Activated naive CD4-positive, alpha-beta T cell (primary cell): Measurements from ENCODE around the gene PGAM5.

Experiments
- DNase-seq, 4 experiments: peaks; one replicate each; lab custom pipeline; 2025; lab: John Stamatoyannopoulos, UW

Gene PGAM5

DNA sequence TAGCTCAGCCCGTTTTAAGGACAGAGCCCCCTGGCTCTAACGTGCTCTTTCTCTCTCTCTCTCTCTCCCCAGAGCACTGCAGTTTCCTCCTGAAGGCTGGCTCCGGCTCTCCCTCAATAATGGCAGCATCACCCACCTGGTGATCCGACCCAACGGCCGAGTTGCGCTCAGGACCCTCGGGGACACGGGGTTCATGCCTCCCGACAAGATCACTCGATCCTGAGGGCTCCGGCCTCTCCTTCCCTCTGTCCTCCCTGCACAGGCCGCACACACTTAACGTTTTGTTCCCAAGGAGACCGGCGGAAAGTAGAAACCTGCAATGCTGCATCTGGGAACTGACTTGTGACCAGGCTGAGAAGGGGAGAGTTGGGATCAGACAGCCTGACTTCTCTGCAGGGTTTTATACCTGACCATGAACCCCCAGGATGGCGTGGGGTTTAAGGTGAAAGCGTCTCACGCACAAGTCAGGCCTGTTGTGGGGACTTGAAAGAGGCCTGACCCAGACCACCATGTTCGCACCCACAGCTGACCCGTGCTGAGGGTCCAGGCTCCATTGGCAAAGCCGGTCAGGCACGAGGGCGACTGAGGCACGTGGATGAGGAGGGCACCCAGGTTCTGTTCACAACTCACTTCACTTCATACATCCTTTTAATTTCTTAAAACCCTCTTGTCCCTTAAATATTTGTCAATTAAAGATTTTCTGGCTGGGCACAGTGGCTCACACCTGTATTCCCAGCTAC is 10.1 kb downstream of the PGAM5 start:
- no peak for DNase-seq

DNA sequence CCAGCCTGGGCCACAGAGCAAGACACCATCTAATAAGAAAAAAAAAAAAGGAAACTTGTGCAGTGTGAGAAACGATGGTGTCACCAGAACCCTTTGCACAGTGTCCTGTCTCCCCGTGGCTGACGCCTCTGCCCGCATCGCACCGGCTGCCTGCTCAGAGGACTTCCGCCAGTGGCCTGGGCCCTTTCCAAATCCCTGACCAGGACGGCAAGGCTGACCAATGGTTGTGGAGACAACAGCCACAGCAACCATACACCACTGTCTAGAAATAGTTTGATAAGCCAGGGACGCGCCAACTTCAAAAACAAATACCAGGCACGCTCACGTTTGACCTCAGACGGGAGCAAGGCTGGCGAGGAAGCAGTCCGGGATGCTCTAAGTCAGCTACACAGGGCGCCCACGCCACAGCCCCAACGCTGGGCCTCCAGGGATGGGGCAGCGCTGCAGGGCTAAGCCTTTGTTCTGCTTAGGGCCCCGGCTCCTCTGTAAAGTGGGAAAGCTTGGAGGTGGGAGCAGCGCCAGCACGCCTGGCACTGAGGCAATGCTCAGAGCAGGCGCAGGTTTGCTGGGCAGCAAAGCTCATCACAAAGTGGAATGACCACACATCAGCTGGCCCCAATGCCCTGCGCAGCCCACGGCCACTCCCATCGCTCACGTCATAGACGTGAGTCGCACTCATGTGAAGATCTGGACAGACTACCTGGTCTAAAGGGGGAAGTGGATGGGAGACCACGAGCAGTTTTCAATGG is 12.5 kb downstream of the PGAM5 start:
- no peak for DNase-seq

DNA sequence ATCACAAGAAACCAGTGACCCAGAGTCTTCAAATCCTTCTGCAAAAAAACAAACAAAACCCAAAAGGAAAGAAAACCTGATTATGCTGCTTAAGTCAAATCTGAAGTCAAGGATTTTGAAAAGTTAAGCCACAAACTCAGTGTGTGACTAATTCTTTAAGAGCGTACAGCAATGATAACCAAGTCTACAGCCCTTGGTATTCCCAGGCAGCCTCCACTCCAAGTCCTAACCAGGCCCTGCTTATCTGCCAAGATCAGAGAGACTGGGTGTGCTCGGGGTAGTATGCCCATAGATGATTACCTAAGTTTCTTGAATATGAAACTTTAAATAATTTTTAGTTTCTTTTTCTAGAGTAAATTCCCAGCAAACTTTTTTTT is 13.1 kb downstream of the PGAM5 start:
- no peak for DNase-seq

DNA sequence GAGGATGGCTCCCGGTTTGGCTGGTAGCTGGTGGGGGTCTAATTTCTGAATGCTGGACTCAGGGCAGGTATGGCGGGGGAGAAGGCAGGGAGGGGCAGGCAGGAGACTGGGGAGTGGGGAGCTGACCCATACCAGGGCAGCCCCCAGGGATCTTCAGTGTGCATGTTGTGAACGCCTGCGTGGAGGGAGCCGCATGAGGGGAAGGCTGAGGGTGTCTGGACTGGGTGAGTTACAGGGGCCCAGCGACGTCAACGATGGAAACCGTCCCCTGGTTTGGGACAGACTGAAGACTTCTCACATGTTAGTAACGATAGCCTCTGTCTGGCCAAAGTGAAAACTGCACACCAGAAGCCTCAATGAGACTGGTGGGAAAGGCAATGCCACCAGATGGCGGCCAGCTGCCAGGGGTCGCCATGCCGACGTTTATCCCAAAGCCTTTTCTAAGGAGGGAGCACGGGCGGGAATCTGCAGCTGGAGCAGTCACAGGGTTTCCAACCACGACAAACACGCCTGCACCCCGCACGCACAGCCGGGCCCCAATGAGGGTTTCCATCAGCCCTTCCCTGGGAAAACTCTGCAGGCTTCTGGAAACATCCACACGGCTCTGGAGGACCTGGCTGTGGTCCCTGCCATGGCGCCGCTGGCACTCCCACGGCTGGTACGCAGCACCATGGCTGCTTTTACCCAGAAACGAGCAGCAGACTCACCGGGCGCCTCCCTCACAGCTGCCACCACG is 14.0 kb downstream of the PGAM5 start:
- no peak for DNase-seq

DNA sequence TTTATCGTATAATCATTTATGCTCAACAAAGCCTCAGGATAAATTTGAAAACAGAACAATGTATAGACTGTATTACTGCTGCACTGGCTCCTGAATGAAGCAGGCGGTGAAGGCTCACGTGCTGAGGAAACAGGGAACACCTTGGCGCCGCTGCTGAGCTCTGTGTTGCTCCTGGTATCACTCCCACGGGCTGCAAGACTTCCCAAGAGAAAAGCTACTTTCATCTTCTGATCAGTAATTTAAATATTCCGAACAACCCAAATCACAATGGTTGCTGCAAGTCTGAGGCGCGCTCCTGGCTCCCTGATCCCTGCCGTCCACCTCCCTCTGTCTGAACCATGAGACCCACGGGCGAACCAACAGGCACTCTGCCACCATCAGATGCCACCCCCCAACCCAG is 15.7 kb downstream of the PGAM5 start:
- no peak for DNase-seq

DNA sequence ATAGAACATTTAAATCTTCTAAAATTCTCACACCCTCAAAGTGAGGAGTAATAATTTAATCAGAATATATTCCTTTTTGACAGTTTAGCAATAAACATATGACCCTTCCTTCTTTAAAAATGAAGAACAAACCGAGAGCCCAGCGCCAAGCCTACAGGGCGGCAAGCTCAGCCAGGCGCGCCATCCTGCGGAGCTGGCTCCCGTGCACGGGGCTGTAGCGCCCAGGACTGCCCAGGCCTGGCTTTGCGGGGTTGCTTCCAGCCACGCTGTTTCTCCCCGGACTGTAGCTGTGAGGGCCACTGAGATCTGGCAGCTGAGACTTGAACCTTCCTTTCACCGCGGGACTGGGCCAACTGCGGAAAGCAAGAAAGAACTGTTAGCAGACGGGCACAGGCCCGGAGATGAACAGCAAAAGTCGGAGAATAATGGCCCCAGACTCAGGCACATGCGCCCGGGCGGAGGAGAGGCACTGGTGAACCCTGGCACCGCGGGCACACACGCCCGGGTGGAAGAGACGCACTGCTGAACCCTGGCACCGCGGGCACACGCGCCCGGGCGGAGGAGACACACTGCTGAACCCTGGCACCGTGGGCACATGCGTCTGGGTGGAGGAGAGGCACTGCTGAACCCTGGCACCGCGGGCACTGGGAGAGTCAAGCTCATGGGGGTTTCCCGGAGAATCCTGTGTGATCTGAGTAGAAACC is 16.6 kb downstream of the PGAM5 start:
- DNase-seq = no peak

DNA sequence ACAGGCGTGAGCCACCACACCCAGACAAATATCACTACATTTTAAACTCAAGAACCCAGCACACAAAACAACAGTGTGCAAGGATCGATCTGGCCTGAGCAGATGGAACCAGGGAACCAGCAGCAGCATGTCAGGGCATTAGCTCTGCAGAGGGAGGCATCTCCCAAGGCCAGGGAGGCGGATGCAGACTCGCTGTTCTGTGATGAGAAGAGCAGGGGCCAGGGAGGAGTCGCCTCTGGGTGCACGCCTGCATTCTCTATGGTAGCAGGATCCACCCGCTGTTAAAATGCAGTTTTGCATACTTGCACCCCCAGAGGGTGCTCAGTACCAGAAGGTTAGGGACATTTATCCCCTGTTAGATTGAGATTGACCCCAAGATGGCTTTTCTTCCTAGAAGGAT is 17.9 kb downstream of the PGAM5 start:
- no peak for DNase-seq

DNA sequence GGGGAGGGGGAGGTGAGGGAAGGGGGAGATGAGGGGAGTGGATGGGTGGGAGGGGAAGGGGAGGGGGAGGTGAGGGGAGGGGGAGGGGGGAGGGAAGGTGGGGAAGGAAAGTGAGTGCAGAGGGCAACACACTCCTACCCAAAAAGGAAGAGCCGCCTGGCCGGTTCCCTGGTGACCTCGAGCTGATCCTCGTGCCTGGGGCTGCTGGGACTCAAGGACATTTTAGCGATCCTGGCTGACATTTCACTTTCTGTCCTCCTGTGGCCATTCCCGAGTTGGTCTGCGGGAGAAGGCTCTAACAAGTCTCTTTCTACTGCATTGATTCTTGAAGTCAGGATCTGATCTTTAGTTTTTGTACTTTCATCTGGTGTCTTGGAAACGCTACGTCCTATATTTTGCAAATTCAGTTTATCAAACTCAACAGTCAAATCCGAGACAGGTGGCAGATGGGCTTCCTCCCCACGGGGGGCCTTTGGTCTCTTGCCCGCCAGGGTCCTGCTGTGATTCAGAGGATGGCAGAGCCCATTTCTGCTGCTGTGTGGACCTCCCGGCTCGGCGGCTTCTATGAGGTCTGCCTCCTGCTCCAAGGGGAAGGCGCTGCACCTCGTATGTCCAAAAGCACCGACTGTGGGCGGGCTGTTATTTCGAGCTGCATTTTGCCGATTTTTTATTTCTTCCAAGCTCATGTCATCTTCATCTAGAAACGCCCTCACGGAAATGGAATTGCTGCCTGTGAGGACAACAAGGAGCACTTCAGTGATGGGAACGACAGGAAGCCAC is 19.1 kb downstream of the PGAM5 start:
- DNase-seq = no peak

DNA sequence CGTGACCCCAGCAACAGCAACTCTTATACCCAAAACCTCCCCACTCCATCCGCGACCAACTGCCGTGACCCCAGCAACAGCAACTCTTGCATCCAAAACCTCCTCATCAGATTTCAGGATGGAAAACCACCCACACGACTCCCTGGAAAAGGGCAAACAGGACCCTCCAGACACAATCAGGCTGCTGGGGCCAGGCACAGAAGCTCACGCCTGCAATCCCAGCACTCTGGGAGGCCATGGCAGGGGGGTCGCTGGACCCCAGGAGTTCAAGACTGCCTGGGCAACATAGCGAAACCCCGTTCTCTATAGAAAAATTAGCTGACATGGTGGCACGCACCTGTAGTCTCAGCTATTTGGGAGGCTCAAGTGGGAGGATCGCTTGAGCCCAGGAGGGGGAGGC is 19.7 kb downstream of the PGAM5 start:
- DNase-seq = no peak

DNA sequence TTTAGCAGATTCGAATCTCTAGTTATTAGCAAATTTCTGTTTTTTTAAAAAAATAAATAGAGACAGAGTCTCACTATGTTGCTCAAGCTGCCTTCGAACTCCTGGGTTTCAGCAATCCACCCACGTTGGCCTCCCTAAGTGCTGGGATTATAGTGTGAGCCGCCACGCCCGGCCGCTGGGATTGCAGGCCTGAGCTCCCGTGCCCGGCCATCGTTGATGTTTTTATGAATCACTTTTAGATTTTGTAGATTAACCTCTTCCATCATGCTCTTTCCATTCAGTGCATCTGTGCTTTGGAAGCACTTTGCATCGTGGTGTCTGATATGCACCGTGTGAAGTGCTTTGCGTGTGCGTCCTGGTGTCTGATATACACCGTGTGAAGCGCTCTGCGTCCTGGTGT is 20.9 kb downstream of the PGAM5 start:
- DNase-seq = no peak

DNA sequence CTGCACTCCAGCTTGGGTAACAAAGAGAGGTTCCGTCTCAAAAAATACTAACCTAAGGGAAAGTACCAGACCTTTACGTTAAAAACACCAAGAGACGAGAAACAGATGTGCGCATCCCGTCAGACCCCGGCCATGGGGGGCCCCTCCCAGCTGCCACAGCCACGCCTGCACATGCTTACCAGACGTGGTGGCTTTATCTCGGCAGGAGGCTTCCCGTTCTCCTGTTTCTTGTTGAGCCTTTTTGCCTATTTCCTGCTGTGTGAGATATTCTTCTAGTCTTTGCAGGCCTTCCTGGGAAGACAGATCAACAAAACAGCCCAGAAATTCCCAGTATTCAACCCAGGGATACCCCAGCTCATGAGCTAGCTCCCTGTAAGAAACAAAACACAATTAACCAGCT is 23.6 kb downstream of the PGAM5 start:
- no peak for DNase-seq

DNA sequence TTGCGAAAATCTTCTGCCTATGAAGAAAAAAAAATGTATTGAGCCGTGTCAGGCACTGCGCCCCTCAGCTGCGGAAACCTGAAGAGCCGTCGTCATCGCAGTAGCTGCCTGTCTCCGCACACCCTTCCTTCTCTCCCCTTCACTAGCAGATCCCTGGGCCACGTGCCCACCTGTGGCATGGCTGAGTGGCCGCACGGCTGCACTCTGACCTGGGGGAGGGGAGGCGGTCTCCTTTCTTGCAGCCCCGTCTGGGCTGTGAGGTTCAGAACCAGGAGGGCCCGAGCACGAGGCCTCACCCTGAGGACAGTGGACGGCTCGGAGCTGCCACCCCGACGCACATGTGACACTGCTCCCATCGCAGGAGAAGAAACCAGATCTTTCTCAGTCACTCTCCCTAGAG is 24.9 kb downstream of the PGAM5 start:
- no peak for DNase-seq

DNA sequence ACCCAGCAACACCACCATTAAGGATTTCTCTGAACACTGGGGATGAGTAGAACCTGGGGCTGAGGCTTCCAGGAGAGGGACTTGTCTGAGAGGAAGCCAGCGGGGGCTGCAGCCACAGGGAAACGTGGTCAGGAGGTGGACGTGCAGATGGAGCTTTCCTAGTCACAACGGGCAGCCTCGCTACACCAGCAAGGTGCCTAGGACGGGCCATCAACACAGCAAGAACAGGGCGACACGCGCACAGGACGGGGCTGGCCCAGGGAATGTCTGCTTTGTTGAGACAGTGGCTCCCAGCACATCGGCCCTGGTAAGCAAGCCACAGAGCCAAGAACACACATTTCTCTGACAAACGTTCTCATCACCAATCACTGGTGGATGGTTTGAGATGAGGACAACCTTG is 25.7 kb downstream of the PGAM5 start:
- no peak for DNase-seq

DNA sequence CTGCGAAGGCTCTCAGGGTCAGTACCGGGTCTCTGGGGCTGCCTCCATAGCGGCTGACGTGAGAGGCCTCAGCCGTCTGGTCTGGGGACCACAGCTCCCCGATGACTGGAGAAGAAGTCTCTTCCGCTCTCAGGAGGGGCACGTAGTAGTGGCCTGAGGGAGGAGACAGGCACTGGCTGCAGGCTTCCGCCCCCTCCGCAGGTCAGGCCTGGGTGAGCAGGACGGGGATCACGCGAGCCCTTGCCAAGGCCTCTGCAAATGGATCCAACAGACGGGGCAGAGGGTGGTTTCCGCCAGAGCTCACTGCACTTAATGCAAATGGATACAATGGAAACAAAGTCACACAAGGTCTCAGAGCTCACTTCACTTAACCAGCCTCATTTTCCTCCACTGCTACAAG is 26.3 kb downstream of the PGAM5 start:
- DNase-seq = no peak

DNA sequence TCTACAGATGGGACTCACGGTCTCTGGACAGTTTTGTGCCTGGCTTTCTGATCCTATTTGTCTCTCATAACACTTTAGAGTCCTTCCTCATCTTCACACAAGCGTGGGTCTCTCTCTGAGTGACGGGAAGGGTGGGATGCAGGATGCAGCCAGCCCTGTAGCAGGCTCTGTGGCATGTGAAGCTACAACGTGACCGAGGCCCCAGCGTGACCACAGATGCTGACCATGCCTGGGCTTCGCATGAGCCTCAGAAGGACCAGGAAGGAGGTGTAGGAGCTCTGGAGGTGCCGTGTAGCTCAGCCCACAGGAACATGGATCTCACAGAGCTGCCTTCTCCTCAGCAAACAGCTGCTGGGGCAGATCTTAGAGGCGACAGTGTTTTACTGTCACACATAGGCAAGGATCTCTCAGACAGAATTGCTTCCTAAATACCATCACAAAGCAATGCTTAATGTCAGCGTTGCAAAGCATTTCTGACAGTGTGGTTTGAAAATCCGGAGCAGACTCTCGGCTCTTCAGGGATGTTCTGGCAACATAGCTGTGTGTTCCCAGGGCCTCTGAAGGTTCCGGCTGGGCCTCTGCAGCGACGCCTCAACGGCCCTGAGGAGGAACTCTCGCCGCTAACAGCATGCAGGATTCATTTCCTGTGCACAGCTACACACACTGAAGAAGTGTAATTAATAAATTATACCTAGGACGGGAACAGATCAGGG is 29.1 kb downstream of the PGAM5 start:
- DNase-seq = no peak

DNA sequence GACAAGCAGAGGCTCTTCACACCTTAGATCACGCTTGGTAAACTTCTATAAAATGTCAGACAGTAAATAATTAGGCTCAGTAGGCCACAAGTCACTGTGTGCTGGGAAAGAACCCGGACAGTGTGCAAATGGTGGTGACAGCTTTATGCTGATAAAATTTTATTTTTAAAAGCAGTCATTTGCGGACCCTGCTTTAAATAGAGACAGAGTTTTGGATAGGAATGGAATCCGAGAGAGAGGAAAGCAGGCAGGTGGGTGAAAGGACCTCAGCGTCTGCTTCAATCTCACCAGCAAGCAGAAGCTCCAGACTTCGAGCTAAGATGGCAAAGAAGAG is 29.6 kb downstream of the PGAM5 start:
- DNase-seq = no peak

DNA sequence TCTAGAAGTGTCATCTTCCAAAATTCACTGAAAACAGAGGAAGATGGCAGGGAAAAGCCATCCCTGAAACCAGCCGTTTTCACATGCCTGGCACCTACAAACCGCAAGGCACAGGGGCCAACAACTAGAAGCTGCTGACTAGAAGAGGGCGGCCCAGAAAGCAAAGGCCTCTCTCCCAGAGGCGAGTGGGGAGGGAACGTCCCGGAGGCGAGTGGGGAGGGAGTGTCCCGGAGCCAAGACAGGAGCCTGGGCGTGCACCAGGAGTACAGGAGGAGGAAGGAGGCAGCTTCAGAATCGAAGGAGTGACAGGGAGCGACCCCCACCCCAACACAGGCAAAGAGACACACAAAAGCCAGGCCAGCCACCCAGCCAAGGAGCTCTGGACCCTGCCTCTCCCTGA is 30.0 kb downstream of the PGAM5 start:
- no peak for DNase-seq

DNA sequence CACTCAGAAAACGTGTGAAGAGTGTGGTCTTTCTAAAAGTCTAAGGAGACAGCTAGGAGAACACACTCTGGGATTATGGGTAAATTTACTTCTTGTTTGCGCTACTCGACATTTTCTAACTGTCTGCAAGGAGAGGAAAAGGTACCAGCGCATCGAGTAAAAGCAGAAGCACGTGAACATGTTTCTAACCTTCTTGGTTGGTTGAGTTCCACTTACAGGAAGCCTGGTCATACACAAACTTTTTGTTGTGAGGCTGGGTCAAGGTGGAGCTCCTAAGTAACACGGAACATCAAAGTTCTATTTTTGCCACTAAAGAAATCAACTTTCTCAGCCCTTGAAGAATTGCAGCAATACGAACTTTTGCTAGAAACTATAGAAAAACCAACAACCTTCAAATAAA is 31.0 kb downstream of the PGAM5 start:
- DNase-seq = no peak

DNA sequence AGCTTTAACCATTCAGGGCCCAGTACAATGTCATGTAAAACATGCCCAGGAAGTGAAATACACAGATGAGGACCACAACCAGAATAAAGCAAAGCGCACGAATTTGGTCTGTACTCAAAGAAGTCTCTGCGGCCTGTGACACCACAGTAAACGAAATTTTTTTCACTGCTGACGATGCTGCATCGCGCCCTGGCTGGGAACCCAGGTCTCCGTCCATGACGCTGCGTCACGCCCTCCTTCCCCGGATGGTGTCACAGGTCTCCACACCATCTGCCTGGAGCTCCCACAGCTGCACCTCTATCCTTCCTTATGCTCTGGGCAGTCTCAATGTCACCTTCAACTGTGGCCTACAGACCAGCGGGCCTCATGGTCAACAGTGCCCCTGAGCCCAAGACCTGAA is 33.2 kb downstream of the PGAM5 start:
- DNase-seq = no peak

DNA sequence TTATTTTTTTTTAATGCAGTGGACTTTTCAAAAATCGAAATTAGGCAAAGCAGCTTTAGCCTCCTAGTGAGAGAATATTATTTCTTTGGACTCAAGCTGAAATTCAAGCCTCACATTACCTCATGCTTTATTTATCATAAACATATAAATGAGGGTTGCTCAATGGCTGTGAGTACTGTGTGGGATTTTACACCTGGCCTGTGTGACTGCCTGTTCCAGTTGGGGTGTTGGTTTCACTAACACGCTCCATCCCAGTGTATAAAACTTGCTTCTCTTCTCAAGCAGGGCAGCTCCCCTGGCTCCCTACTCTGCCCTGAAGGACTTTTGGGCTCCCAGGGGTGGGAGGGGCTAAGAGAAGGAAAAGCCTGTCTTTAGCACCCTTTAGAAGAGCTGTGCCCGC is 36.0 kb downstream of the PGAM5 start:
- no peak for DNase-seq

DNA sequence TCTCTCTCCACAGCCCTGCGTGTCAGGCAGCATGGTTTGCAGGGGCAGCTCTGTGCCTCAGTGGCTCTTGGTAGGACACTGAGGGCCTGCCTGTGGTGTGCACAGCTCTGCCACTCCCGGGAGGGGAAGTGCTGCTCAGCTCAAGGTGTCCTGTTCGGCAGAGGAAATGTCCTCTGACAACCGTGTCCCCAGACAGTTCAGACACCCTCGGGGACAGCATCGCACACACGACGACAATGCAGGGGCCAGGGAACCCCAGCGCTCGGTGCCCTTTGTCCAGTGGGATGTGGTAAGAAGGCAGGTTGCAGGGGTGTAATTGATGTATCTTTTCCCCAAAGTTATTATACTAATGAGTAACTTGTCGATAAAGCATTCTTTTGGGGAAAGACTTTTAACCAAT is 36.8 kb downstream of the PGAM5 start:
- DNase-seq = no peak
